A549 (cell line): ENCODE results near the gene UNC119B.

Experiments used
- CBX2 ChIP-seq: fragments of 200-600 bp; sonication (generic); IDR thresholded peaks from 2 replicates; pipeline ENCODE4 v1.6.1; 2016; ENCODE audit warnings: low read depth, mild to moderate bottlenecking, borderline replicate concordance
- CEBPB ChIP-seq, 2 experiments: fragments of >200 bp in 1 of 2; sonication (Bioruptor Twin) in 1 of 2; formaldehyde crosslinking in 1 of 2; IDR thresholded peaks; 2 replicates each; pipeline ENCODE4 v1.6.1; 2012 to 2016
- CTCF ChIP-seq: fragments of >200 bp; sonication (Bioruptor Twin); formaldehyde crosslinking; IDR thresholded peaks from 3 replicates; pipeline ENCODE4 v1.5.1; 2016
- EP300 ChIP-seq, 2 experiments: fragments of >200 bp; sonication (Bioruptor Twin); formaldehyde crosslinking; IDR thresholded peaks; 2 replicates in 1 of 2; 3 replicates in 1 of 2; pipeline ENCODE4 v1.6.1; 2016 to 2017
- ESRRA ChIP-seq: fragments of 150-350 bp; IDR thresholded peaks from 2 replicates; pipeline ENCODE4 v1.6.1; 2014; ENCODE audit warnings: mild to moderate bottlenecking, low read length, borderline replicate concordance
- HDAC2 ChIP-seq: fragments of 200-600 bp; sonication (generic); IDR thresholded peaks from 2 replicates; pipeline ENCODE4 v1.6.1; 2016
- MYC ChIP-seq: IDR thresholded peaks from 2 replicates; pipeline ENCODE4 v1.6.1; 2012; ENCODE audit warnings: mild to moderate bottlenecking, inconsistent platforms, low read length, improper control_type of control experiment, borderline replicate concordance
- PBX3 ChIP-seq: IDR thresholded peaks from 2 replicates; pipeline ENCODE4 v1.6.1; 2012
- POLR2A ChIP-seq: IDR thresholded peaks from 2 replicates; pipeline ENCODE4 v1.6.1; 2012; ENCODE audit warnings: mild to moderate bottlenecking, low read length
- POLR2AphosphoS2 ChIP-seq: conservative IDR thresholded peaks from 2 replicates; pipeline ENCODE4 v1.6.1; 2012; ENCODE audit warnings: low read length, improper control_type of control experiment, inconsistent platforms

DNA sequence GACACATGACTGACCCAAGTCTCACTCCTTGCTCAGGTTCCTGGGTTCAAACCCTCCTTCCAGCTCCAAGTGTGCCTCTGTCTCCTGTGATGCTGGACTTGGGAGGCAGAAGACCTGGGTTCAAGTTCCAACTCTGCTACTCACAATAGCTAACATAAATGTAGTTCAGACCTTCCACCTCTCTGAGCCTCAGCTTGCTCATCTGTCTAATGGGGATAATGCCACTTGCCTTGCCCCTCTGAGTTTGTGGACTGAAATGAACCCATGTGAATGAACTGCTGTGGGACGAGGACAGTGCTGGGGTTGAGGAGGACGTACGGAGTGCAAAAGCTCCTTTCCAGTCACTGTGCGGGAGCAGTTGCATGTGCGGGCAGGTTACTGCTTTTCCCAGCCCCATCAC, 56.3 kb downstream of the UNC119B start:
- TF ChIP-seq CTCF (no peak), MYC (no peak), POLR2A (no peak), CEBPB (IDR thresholded peaks at IDR 0.05) (no peak), EP300 (IDR thresholded peaks at IDR 0.05) (no peak), POLR2AphosphoS2 (no peak), ESRRA (no peak), CBX2 (no peak), HDAC2 (no peak), PBX3 (no peak)
